SK-N-SH treated with all-trans-retinoic acid at 6 μM for 48 hours (cell line): ENCODE measurements around the gene MMP23B.

Source experiments
- BACH2 ChIP-seq: fragments of 250-450 bp; sonication (Bioruptor Pico); IDR thresholded peaks from 2 replicates; pipeline ENCODE4 v1.9.0; 2021; ENCODE audit warnings: mild to moderate bottlenecking, borderline replicate concordance
- CREB5 ChIP-seq: fragments of 250-450 bp; sonication (Bioruptor Pico); IDR thresholded peaks from 2 replicates; pipeline ENCODE4 v1.5.1; 2020; ENCODE audit warnings: low read depth, mild to moderate bottlenecking, moderate library complexity
- CSDC2 ChIP-seq: fragments of 250-450 bp; sonication (Bioruptor Pico); IDR thresholded peaks from 2 replicates; pipeline ENCODE4 v1.5.0; 2020; ENCODE audit warnings: mild to moderate bottlenecking, moderate library complexity
- ESRRG ChIP-seq: fragments of 250-450 bp; sonication (Bioruptor Pico); IDR thresholded peaks from 2 replicates; pipeline ENCODE4 v1.6.1; 2021; ENCODE audit warnings: mild to moderate bottlenecking
- GLIS3 ChIP-seq: fragments of 250-450 bp; sonication (Bioruptor Pico); IDR thresholded peaks from 2 replicates; pipeline ENCODE4 v1.5.0; 2020; ENCODE audit warnings: mild to moderate bottlenecking, moderate library complexity
- PATZ1 ChIP-seq: fragments of 250-450 bp; sonication (Bioruptor Pico); IDR thresholded peaks from 2 replicates; pipeline ENCODE4 v1.8.0; 2020; ENCODE audit warnings: mild to moderate bottlenecking, moderate library complexity, borderline replicate concordance
- TCF4 ChIP-seq: fragments of 250-450 bp; sonication (Bioruptor Pico); IDR thresholded peaks from 2 replicates; pipeline ENCODE4 v1.8.0; 2021; ENCODE audit warnings: mild to moderate bottlenecking, moderate library complexity, borderline replicate concordance
- TOX ChIP-seq: fragments of 250-450 bp; sonication (Bioruptor Pico); IDR thresholded peaks from 2 replicates; pipeline ENCODE4 v1.8.0; 2021; ENCODE audit warnings: mild to moderate bottlenecking, moderate library complexity, borderline replicate concordance
- TSHZ2 ChIP-seq: fragments of 250-450 bp; sonication (Bioruptor Pico); IDR thresholded peaks from 2 replicates; pipeline ENCODE4 v1.5.0; 2020; ENCODE audit warnings: mild to moderate bottlenecking, moderate library complexity
- ZNF8 ChIP-seq: fragments of 450-650 bp; formaldehyde crosslinking; IDR thresholded peaks from 2 replicates; pipeline ENCODE4 v1.5.0; 2020; ENCODE audit warnings: mild to moderate bottlenecking, moderate library complexity

GRCh38 chr1:1583347-1584010 is 48.5 kb upstream of the MMP23B start:
- no peak for TF ChIP-seq TSHZ2 (CRISPR knock-in tag)
- TF ChIP-seq TCF4 (CRISPR knock-in tag): no peak
- no peak for TF ChIP-seq ZNF8
- TF ChIP-seq GLIS3 (CRISPR knock-in tag): no peak
- TF ChIP-seq CSDC2 (CRISPR knock-in tag): no peak
- TF ChIP-seq ESRRG (CRISPR knock-in tag): no peak
- no peak for TF ChIP-seq CREB5
- no peak for TF ChIP-seq BACH2 (CRISPR knock-in tag)
- no peak for TF ChIP-seq TOX (CRISPR knock-in tag)
- TF ChIP-seq PATZ1 (CRISPR knock-in tag): no peak
